GM20000 (cell line): Measurements from ENCODE around the gene RUNX1.
A peak's percentile ranks its signal among the peaks of the same experiment; 100 is the strongest.

Source experiments
- DNase-seq: peaks from one replicate; pipeline ENCODE4 v3.0.0; 2012; ENCODE audit warnings: low spot score
- TF ChIP-seq, protein P1 (sequence below): IDR thresholded peaks from 2 replicates; pipeline ENCODE4 v1.5.1; 2012; ENCODE audit warnings: mild to moderate bottlenecking, control low read depth; ENCODE audit errors: extremely low read depth, missing control alignments

The RUNX1 gene

DNA sequence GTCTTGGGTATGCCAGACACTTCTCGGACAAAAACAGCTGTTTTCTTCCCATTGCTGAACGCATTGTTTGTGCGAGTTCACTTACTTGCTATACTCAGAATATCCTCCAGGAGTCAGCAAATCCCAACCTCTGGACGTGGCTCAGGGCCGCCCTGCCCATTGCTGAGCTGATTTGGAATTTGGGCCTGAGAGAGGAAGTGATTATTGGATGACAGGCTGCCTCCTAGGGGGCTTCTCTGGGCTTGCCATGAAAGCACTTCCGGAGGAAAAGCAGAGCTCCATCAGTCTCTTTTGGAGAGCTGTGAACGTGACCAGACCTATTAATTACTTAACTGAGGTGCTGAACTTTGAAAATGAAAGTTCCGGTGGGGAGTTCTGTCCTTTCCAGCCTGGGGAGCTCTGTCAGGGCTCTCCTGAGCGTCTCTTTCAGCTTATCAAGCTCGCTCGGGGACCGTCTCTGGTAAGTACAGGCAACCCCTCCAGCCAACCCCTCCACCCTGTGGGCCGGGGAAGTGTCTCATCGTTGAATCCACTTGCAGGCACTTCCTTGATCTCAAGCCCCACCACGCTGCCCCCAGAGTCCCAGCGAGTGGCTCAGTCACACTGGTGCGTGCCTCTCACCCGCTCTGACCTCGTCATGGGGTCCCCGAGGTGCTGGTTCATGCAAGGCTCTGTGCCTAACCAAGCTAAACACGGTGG, 303.4 kb downstream of the RUNX1 start:
- peak; percentile 69 for DNase-seq
- TF ChIP-seq, protein P1, sequence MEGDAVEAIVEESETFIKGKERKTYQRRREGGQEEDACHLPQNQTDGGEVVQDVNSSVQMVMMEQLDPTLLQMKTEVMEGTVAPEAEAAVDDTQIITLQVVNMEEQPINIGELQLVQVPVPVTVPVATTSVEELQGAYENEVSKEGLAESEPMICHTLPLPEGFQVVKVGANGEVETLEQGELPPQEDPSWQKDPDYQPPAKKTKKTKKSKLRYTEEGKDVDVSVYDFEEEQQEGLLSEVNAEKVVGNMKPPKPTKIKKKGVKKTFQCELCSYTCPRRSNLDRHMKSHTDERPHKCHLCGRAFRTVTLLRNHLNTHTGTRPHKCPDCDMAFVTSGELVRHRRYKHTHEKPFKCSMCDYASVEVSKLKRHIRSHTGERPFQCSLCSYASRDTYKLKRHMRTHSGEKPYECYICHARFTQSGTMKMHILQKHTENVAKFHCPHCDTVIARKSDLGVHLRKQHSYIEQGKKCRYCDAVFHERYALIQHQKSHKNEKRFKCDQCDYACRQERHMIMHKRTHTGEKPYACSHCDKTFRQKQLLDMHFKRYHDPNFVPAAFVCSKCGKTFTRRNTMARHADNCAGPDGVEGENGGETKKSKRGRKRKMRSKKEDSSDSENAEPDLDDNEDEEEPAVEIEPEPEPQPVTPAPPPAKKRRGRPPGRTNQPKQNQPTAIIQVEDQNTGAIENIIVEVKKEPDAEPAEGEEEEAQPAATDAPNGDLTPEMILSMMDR, result peak; percentile 40

DNA sequence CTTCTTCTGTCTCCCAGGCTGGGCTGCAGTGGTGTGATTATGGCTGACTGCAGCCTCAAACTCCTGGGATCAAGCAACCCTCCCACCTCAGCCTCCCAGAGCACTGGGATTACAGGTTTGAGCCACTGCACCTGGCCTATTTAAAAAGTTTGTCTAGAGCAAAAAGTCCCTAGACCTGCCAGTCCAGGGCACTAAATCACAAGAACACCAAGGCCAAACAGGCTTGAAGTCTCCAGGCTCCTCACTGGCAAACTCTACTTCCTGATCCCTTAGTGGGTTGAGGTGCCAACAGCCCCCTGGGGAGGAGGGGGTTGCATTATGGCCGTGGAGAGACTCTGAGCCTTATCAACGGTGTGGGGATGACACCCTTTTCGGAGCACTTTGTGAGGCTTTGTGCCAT, 304.3 kb downstream of the RUNX1 start:
- TF ChIP-seq, protein P1, result no peak
- no peak for DNase-seq

DNA sequence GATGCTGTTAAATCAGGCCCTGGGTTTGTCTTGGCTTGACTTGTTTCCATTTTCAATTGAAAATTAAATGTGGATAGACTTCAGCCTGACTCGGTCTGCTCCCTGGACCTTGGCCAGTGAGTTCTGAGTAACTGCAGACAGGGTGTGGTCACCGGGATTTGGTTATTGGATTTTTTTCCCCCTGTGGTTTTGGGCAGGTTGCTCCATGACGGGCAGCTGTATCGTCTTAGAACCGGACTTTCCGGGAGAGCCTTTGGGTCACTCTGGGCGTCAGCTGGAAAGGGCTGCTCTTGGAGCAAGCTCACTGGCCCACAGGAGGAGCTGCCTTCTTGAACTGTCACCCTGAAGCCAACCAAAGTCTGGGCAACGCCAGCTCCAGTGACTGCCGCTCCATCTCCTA, 305.3 kb downstream of the RUNX1 start:
- DNase-seq, result no peak
- TF ChIP-seq, protein P1, result no peak

DNA sequence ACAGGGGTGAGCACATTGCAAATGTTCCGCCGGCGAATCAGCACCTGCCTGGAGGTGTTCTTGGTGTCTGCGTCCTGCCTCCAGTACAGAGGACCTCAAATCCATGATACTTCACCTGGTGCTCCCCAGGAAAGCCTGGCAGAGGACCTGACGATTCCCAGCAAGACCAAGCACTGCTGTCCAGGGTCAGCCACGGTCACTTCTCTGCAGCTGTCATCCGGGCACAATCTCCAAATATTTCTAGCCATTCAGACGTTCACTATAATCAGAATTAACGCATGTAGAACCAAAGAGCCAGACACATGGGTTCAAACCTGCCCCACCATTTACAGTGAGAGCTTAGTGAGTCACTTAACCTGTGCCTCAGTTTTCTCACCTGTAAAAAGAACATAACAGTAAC, 305.8 kb downstream of the RUNX1 start:
- TF ChIP-seq, protein P1, result no peak
- DNase-seq, result no peak

GRCh38 chr21:34740198-34740597, 308.9 kb downstream of the RUNX1 start:
- DNase-seq, result no peak
- TF ChIP-seq, protein P1, result no peak
